Activated T-cell treated with anti-CD3 and anti-CD28 coated beads, Interleukin-2, amount 50 U/mL, for 48 hours (primary cell): ENCODE results near the gene ITPR2.
A peak's percentile ranks its signal among the peaks of the same experiment; 100 is the strongest.
"Not testable (repeated sequence)": the region's sequence is repeated elsewhere in the genome, so short reads cannot be mapped to it uniquely, and the experiment has no call there.

Experiments used
- DNase-seq, 2 experiments: peaks; one replicate each; pipeline ENCODE4 v3.0.0-alpha.2; 2020

ITPR2 gene

DNA sequence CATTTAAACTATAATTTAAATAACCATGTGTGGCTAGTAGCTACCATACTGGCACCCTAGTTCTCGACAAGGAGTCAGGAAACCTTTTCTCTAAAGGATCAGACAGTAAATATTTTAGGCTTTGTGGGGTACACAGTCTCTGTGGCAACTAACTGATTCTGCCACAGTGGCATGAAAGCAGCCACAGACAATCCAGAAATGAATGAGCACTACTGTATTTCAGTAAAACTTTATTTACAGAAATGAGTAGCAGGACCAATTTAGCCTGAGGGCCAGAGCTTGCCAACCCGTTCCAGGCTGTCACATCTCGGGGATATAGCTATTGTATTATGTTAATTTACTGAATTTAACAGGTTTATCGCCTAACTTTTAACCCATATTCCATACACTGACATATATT is 278.7 kb downstream of the ITPR2 start:
- DNase-seq: no peak

DNA sequence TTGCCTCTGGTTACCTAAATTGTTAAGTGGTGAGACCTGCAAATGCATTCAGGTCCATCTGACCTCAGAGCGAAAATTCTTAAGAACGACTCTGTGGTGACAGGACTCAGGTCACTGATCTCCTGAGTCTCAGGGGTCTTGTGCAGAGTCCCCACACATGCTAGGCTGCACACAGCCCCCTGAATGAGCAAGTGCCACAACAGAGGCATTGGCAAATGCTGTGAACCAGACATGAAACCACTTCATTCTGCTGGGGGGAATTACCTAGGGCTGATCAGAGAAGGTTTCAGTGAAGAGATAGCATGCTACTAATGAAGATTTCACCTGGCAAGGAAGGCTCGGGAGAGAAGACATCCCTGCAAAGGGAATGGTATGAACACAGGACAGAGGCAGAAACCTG is 281.6 kb downstream of the ITPR2 start:
- no peak for DNase-seq

DNA sequence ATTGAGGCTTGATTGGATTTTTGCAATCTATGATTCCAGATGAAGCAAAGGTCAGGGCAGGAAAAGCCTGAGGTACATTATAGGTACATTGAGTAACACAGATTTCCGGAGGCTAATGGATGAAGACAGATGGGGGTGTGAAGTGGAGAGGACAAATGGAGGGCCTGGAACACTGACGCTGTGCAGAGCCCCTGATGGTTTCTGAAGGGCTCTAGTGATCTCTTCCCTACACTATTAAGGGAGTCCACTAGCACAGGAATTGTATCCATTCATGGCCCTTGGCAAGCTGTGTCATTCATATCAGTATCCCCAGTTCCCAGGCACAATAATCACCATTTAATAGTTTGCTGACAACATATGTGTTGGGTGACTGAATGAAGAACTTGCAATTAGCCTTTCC is 284.8 kb downstream of the ITPR2 start:
- no peak for DNase-seq

DNA sequence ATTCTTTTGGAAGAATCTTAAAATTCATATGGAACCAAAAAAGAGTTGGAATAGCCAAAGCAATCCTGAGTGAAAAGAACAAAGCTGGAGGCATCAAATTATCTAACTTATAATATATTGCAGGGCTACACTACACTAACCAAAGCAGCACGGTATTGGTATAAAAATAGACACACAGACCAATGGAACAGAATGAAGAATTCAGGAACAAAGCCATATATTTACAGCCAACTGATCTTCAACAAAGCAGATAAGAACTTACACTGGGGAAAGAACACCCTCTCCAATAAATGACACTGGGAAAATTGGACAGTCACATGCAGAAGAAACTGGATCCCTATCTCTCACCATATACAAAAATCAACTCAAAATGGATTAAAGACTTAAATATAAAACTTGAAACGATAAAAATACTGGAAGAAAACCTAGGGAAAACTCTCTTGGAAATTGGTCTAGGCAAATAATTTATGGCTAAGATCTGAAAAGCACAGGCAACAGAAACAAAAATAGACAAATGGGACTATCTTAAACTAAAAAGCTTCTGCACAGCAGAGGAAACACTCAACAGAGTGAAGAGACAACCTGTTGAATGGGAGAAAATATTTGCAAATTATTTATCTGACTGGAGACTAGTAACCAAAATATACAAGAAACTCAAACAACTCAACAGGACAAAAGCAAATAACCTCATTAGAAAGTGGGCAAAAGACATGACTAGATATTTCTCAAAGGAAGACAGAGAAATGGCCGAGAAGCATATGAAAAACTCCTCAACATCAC is 286.3 kb downstream of the ITPR2 start:
- no peak for DNase-seq

DNA sequence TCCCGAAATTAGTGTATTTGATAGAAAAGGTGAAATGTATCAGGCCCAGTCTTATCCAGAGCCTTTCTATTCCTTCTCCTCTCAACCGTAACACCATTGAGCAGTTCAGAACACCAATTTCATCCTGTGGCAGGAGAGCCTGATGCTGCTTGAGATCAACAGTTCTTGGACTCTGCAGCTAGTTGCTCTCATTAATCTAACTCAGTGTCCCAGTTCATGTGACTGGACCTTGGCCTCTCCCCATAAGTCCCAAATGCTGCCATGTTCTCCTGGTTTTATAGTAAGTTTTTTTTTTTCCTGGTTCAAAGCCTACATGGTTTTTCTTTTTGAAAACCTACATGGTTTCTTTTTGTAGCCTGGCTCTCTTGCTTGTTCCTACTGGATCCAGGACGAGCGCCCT is 293.9 kb downstream of the ITPR2 start:
- DNase-seq: no peak

DNA sequence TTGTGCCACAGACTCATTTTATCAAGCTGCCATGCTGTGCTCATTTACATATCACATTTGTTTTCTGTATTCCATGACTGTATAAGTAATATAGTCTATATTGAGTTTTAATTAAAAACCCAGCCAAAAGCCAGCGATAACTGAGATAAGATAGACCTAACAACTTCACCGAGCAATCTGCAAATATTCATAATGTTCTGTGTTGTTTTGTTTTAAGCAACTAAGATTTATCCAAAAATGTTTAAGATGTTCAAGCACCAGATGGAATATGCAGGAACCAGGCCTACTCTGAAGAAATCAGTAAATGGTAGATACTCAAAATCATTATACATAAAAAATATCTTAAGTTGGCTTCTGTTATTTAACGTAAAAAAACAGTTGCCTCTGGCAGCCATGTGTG is 295.3 kb downstream of the ITPR2 start:
- no peak for DNase-seq

DNA sequence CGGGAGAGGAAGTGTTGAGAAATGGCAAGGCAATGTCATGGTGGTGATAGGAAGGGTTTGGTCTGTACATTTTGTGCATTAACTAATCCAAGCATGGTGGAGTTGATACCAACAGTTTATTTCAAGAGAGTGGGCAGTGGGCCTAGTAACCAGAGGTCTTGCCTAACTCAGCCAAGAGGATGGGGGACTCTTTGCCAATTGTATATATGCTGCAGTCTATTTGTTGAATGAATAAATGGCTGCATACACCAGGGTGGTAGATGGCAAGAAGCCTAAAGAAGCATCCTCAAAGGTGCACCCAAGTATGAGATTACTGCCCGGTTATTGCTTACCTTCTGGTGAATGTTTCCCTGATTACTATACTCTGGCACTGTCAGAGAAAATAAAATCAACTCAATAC is 295.9 kb downstream of the ITPR2 start:
- no peak for DNase-seq

DNA sequence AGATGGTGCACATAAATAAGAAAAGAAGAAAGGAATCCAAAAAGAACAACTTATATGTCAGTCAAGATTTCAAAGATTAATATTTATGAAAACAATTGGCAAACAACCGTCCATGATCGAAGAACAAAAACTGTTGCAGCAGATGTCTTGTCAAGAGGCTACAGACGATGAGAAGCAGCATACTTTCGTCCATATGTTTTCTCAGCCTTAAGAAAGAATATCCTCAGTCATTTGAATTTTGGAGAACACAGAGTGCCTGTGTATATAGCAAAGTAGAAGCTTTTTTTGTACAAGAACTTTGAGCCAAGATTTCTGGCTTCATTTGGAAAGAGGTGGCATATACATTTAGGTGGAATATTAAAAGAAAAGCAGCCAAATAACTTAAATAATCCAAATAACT is 297.2 kb downstream of the ITPR2 start:
- DNase-seq: no peak

DNA sequence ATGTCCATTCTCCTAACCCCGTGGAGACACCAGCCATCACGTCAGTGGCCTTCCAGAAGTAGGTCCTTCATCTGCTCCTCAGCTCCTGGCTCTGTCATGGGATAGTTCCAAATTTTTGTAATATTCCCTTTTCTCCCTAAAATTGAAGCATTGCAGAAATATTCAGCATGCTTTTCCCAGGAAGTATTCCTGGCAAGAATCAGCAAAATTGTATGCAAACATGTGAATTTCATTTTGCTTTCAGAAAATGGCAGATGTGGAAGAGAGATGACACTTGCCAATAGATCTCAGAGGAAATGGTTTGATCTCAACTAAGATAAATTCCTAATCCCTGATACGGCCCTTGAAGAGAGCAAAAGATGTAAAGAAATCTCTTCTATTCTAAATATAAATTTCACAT is 298.9 kb downstream of the ITPR2 start:
- no peak for DNase-seq

DNA sequence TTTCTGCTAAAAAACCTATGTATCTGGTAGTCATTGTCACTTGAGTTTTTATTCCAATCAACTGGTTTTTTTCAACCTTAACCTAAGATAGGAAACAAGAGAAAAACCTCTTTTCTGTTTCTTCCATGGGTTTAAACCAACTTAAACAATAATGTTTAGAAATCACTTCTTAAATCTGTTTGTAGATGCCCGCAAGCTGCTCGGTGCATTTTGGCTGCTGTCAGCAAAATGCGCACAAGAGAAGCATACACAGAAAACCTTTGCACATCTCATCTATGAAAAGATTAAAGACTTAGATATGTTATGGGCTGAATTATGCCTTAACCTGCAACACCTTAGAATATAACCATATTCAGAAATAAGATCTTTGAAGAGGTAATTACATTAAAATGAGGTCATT is 299.8 kb downstream of the ITPR2 start:
- no peak for DNase-seq

DNA sequence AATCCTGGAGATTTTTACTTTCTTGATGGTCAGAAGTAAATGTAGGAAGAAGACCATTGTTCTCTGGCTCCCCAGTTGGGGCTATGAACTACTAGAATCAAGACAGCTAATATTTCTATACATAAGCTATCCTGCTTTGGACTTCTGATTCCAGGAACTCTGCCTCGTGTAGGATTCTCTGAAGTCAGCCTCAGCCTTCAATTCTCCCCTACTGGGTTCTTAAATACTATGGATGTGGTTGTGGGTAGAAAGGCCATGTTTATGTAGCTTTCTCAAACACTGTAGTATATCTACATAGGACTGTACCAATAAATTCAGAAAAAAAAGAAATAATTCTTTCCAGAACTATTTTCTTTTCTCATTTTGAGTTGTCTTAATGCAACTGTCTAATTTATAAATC is 302.5 kb downstream of the ITPR2 start:
- no peak for DNase-seq

DNA sequence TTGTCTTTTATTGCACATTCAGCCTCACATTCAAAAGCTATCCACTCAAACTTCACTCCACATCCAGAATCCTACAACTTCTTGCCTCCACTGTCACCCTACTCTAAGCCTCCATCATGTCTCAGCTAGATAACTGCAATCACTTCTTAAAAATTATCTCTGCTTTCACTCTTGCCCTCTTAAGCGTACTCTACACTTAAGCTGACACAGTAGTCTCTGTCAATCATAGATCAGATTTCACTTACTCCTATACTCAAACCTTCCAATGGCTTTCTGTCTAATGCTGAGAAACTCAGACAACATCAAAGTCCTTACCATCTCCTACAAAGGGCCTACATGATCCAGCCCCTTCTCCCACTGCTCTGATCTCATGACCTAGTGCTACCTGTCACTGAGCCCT is 304.1 kb downstream of the ITPR2 start:
- DNase-seq: no peak

DNA sequence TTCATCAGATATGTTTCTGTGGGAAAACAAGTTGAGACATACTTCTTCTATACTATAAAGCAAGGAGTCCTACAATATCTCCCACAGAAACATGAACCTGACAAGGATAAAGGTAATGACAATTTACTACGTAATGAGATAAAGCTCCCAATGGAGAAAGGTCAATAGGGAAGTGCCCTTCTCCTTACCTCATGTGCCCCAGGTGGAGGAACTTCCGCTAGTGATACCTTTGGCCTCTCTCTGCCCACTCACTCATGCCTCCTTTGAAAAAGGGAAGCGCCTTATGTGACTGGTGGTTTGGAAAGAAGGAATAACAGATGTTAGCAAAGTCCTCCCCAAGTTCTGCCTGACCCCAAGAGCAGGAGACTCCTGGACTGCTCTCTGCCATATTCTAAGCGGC is 305.3 kb downstream of the ITPR2 start:
- no peak for DNase-seq

DNA sequence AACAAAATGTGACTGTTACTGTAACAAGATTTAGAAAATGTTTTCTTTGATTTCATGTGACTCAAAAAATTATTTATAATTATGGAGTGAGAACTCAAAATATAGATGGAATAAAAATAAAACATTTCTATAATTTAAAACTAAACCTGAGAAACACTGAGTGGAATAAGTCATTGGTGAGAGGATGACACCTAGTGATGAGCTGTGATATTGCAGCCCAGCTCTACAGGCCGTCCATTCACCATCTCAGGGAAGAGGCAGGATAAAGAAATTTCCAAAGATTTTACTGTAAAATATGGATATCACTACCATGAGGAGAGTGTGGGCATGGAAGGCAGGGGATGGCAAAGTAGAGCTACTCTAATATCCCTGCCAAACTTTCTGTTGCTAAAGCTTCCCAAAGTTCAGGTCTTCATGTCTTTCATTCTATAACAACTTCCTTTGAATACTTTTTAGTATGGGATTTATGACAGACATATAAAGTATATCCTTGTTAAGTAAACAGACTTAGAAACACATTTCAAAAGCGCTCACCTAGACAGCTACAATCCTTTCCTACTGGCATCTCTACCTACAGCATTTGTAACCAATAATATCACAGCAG is 308.0 kb downstream of the ITPR2 start:
- DNase-seq: peak; percentile 24 to 38

DNA sequence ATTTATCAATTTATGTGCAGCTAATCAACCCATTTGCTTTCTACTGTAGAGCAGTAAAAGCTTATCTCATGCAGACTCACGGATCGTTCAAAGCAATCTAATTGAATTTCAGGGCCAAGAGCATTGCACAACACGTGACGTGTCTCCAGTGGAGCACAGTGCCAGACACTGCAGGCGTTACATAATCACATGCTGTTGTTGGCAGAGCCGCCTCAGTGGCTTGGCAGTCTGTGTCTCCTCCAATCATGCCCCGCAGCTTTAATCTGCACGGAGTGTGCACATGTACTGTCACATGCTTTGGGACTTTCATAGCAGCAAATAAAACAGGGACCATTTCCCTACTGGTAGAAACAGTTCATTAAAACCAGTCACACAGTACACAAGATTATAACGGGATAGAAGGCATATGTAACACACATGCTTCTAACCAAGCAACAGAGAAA is 309.3 kb downstream of the ITPR2 start:
- no peak for DNase-seq

DNA sequence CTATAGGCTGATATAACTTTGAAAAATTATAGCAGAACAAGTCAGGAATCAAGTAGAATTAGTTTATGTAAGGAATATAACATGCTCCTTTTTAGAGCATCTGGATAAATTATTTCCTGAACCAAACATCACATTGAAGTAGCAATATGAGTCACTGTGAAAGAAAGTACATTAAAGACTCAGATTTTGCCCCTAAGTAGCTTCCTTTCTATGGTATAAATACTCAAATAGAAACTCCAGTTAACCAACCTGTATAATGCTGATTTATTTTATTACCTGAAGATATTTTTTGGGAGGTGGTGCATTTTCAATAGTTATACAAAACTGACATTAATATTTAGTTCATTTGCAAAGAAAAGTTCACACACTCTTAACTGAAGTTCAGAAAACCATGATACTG is 312.1 kb downstream of the ITPR2 start:
- DNase-seq: no peak

DNA sequence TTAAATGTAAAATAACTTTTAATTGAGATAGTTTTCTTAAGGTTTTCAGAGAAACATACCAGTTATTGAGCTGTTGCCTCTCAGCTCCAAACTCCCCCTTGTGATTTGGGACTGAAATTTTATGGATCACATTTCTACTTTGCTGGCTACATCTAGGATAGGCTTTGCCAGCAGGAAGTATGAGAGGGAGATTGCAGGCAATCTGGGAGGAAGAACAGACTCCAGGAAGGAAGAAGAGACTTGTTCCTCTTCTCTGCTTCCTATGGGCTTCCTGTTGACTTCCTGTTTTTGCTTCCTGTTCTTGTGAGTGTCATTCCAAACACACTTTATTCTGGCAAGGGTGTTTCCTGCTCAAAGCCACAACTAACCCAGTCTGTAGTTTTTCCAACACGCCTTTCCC is 312.9 kb downstream of the ITPR2 start:
- DNase-seq: no peak

DNA sequence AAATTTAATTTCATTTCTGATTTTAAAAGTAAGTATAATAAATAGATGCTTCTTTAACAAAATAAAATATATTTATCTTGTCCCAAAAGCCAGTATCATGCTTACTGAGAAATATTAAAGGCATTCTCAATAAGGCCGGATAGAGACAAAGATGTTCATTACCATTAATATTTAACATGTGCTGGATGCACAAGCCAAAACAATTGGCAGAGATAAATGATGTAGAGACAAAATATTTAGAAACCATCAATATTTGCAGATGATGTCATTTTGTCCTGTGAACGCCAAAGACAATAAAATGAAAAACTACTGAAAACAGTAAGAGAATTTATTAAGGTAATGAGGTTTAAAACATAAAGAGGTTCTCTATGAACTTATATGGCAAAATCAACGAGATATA is 313.5 kb downstream of the ITPR2 start:
- DNase-seq: no peak

DNA sequence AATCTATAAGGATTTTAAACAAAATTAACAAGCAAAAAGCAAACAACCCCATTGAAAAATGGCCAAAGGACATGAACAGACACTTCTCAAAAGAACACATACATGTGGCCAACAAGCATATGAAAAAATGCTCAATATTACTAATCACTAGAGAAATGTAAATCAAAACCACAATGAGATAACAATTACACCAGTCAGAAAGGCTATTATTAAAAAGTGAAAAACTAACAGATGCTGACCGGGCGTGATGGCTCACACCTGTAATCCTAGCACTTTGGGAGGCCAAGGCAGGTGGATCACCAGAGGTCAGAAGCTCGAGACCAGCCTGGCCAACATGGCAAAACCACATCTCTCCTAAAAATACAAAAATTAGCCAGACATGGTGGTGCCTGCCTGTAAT is 315.7 kb downstream of the ITPR2 start:
- not testable (repeated sequence) for DNase-seq

DNA sequence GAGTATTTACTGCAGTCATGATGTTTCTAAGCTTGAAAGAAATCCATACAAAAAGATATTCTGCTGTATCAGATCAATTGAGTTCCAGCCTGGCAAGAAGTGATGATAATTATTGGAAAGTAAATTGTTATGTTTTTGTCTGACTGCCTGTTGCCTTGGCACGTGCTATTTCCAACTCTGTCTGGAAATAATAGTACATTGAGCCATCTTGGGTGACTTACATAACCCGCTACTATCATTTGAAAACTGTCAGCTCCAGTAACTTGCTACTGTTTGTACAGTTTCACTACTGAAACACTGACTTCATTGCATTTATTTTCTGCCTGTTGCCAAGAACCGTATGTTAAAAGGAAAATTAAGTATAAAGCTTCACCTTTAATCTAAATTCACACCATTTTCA is 318.6 kb downstream of the ITPR2 start:
- DNase-seq: no peak

DNA sequence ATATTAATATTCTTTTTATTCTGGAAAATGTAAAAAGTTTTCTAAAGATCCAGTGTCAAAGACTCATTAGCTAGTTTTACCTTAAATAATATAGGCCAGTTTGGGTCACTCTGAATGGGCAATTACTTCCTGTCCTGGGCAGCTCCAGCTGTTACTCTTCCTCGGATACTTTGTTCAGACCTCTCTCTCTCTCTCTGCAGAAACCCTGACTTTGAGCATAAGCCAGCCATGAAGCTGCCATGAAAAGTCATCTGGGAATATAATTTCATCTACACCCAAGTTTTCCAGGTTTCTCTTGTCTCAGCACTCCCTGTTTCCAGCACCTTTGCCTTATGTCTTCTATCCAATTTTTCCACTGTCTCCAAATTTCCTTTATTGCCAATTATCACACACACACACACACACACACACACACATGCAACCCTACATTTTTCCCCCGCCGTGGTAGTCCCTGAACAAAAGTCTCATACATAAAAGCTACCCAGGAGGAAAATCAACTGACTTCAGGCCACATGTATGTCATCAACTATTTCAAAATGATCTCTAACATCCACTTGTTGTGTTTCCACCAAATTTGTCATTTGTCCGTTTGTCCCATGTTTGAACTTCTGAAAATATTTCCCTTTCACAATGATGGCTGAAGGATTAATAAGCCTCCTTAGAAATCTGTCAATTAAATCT is 319.5 kb downstream of the ITPR2 start:
- DNase-seq: no peak

DNA sequence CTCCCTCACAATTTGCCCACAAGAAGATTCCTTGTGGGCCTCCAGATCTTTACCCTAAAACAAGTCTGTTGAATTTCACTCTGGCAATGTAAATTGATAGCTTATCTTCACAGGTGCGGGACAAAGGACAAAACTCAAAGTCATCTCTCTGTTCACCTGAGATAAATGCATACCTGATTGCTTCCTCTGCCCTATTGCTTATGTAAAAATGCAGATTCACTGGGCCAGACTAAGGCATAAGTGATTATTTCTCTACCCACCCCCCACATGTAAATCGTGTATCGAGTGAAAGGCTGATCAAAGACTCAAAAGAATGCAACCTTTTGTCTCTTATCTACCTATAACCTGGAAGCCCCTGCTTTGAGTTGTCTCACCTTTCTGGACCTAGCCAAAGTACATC is 320.8 kb downstream of the ITPR2 start:
- no peak for DNase-seq

DNA sequence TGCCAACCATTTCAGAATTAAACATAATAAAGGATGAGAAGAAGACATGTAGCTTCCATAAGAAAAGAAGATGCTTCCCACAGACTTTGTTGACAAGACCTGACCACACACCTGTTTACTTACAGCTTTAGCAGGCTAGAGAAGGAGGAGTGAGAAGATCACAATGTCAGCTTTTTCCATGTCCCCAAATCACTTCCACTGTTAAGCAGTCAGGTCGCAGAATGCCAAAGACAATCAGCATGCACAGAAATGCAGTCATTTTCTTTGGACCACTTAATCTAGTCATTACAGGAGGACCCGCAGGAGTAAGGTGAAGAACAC is 322.7 kb downstream of the ITPR2 start:
- no peak for DNase-seq

DNA sequence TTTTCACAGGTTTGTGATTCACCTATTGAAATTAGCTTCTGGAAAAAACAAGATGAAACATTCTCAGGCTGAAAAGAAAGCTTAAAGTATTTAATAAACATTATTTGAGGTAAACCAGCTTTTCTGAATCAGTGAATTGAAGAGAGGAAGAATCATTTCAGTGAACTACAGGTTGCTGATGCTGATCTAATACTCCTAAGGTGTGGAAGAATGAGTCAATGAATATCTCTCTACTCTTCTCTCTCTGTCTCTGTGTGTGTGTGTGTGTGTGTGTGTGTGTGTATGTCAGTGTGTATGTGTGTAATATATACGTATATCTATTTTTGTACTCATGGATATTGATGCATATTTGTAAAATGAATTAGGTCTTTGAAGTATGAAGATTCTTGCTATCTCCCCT is 325.4 kb downstream of the ITPR2 start:
- DNase-seq: no peak
